ENCODE data around the gene CCNK. TPM values are rescaled to one million over a fixed set of nuclear protein-coding genes. Genes with fewer than 3 reads are reported as not detected.

The CCNK gene
- total and polyA plus RNA-seq, 5 donors = 12.2 to 36.5 (median 30.9) TPM

DNA sequence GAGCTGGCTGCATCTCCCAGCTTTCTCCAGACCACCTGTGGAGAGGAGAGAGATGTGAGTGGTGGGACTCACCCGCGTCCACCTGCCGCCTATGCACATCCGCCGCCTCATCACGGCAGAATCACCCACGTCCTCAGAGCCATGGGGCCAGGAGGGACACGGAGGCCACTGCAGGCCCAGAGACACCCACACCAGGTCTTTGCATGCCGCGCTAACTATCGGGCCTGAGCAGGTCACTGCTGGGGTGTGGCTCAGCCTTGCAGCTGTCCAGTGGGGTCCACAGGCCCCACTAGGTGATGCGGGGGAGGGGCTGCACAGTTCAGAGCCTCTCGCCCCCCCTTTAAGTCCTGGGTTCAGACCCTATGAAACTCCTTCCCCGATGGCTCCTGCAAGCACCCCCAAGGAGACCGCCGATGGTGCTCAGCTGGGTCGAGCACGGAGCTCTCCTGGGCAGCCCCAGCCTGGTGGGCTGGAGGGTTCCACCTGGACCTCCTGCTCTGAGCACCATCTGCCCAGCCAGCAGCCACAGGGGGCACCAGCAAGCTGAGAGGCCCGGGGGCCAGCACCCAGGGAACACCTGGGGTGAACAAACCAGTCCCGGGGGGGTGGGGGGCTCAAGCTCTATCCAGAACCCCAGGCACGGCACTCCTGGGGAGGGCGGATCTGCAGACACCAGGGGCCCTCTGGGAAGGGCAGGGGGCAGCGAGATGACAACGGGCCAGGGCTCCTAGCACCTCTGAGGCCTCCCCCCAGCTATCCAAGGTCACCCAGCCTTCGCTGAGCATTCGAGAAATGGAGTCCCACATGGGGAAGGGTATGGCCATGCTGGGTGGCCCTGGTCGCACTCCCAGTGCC, 34.3 kb downstream of the CCNK start:
- WGBS = 88% methylated on average over 27 of the region's 27 CpGs
- no peaks in the 10 kb centered on the region for H3K4me1 ChIP-seq (ENCODE audit: control insufficient read depth, insufficient read depth, low read length)
- H3K27me3 ChIP-seq (ENCODE audit: control insufficient read depth, insufficient read depth) = no peaks in the 10 kb centered on the region
- ATAC-seq (no peak), DNase-seq (peak in 2 of 3 donors; percentile 13 to 59)
- intact Hi-C loops (cut with DNase I) = loop anchor here in 1 of 4 donors (5.0 kb wide), 1 partner anchor 112 kb away; no protein-coding TSS in a partner anchor
- H3K27ac ChIP-seq (ENCODE audit: low read length) = no peak overlapping the region
- no peak overlapping the region for H3K4me3 ChIP-seq (ENCODE audit: low read length)
- H3K9me3 ChIP-seq (ENCODE audit: control insufficient read depth, low read length) = no peaks in the 10 kb centered on the region

DNA sequence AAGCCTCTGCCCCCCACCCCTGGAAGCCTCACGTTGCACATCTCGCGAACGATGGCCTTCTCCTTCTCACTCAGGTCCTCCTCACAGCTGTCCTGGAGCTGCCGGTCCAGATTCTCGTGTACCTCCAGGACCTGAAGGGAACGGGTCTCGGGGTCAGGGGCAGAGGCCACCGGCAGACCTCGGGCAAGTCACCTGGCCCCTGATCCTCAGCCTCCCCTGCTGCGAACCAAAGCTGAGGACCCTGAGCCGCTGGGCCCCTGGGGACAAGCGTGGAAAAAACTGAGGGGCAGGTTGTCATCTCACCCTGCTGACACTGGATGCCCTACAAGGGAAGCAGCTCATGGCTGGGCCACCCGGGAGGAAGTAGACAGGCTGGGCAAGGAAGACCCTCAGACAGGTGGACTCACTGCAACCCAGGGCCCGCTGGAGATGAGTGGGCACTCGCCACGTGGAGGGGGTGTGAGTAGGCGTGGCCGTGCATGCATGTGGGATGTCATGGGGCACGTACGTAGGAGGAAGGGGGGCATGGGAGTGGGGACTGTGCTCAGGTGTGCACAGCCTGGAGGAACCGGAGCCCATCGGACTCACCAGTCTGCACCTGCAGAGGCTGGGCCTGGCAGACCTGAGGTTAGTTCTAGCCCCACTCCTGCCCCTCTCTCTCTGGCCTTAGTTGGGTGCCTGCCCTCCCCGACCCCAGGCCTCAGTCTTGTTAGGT, 35.1 kb downstream of the CCNK start:
- WGBS = 81% methylated on average over 24 of the region's 24 CpGs
- DNase-seq = peak; percentile 16 to 57 (median 45)
- H3K27me3 ChIP-seq (ENCODE audit: control insufficient read depth, insufficient read depth) = no peaks in the 10 kb centered on the region
- intact Hi-C loops (cut with DNase I) = loop anchor here in 1 of 4 donors (5.0 kb wide), 1 partner anchor 111 kb away; no protein-coding TSS in a partner anchor
- no peak overlapping the region for H3K27ac ChIP-seq (ENCODE audit: low read length)
- H3K4me3 ChIP-seq (ENCODE audit: low read length) = no peak overlapping the region
- no peaks in the 10 kb centered on the region for H3K4me1 ChIP-seq (ENCODE audit: control insufficient read depth, insufficient read depth, low read length)
- ATAC-seq = no peak
- no peaks in the 10 kb centered on the region for H3K9me3 ChIP-seq (ENCODE audit: control insufficient read depth, low read length)

DNA sequence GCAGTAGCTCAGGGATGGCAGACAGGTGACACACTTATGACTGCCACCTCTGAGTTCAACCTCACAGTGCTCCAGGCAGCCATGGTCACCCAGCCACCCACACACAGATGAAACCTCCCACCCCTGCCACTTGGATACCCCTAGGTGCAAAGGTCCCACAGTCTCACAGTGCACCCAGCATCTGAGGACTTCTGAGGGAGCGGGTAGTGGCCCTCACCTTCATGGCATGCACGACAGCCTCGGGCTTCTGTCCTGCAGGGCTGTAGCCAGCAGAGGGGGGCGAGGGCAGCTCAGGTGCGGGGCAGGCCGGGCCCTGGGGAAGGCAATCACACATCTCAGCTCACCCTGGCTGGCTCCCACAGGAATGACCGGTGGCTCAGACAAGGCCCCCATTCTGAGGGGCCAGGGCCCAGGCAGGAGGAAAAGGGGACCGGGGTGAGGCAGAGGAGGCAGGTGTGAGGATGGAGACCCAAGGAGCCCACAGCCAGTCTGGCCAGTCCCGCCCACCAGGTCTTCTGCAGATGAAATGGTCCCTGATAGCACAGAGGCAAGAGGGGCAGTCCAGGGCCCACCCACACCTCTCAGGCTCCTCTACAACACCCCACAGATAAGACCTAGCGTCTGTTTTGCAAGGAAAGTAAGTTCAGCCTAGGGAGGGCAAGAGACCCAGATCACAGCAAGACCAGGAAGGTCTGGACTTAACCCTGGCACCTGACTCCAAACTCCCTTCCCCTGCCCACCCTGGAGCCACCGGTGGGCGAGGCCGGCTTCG, 35.8 kb downstream of the CCNK start:
- Histone ChIP-seq H3K4me3 (ENCODE audit: low read length) (no peak overlapping the region), H3K27ac (ENCODE audit: low read length) (no peak overlapping the region), H3K9me3 (ENCODE audit: control insufficient read depth, low read length) (no peaks in the 10 kb centered on the region), H3K4me1 (ENCODE audit: control insufficient read depth, insufficient read depth, low read length) (no peaks in the 10 kb centered on the region), H3K27me3 (ENCODE audit: control insufficient read depth, insufficient read depth) (no peaks in the 10 kb centered on the region)
- no peak for ATAC-seq
- intact Hi-C loops (cut with DNase I) = loop anchor here in 1 of 4 donors (5.0 kb wide), 1 partner anchor 110 kb away; no protein-coding TSS in a partner anchor
- peak in 2 of 3 donors; percentile 51 to 55 for DNase-seq
- 83% methylated on average over 14 of the region's 14 CpGs for WGBS

DNA sequence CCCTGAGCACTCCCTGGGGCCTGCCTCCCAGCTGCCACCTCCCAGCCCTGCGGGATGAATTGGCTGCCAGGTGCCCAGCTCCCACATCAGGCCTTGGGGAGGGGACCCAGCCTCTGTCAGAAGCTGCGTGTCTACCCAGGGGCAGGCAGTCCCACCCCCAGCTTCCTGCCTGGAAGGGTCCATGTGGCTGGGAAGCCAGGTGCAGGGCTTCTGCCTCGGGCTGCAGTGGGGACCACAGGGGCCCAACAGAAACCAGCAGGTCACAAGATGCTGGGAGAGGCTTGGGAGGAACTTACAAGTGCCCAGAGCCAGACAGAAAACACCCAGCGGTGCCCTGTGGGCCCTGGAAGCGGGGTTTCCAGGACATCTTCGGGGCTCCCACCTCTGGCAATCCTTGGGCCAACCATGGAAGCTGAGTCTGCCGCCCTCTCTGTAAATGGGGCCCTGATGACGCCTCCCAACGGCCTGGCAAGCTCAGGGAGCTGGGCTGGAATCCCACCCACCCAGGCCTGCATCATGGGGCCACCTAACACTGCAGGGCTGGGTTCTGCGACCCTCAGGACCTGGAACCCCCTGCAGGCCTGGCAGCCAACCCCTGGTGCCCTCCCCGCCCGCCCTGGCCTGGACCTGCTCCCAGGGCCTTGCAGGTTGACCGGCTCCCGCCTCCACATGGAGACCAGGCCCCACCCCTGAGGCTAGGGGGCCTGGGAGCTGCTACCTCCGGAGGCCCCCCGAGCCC, 36.6 kb downstream of the CCNK start:
- no peak overlapping the region for H3K4me3 ChIP-seq (ENCODE audit: low read length)
- ATAC-seq (peak in 1 of 2 donors; percentile 1), DNase-seq (peak; percentile 14 to 71 (median 68))
- no peaks in the 10 kb centered on the region for H3K27me3 ChIP-seq (ENCODE audit: control insufficient read depth, insufficient read depth)
- intact Hi-C loops (cut with DNase I) = loop anchor here (2.0 to 5.0 kb wide), 2 partner anchors 109 to 111 kb away; no protein-coding TSS in a partner anchor
- no peaks in the 10 kb centered on the region for H3K9me3 ChIP-seq (ENCODE audit: control insufficient read depth, low read length)
- no peaks in the 10 kb centered on the region for H3K4me1 ChIP-seq (ENCODE audit: control insufficient read depth, insufficient read depth, low read length)
- no peak overlapping the region for H3K27ac ChIP-seq (ENCODE audit: low read length)
- 66% methylated on average over 16 of the region's 16 CpGs for WGBS

DNA sequence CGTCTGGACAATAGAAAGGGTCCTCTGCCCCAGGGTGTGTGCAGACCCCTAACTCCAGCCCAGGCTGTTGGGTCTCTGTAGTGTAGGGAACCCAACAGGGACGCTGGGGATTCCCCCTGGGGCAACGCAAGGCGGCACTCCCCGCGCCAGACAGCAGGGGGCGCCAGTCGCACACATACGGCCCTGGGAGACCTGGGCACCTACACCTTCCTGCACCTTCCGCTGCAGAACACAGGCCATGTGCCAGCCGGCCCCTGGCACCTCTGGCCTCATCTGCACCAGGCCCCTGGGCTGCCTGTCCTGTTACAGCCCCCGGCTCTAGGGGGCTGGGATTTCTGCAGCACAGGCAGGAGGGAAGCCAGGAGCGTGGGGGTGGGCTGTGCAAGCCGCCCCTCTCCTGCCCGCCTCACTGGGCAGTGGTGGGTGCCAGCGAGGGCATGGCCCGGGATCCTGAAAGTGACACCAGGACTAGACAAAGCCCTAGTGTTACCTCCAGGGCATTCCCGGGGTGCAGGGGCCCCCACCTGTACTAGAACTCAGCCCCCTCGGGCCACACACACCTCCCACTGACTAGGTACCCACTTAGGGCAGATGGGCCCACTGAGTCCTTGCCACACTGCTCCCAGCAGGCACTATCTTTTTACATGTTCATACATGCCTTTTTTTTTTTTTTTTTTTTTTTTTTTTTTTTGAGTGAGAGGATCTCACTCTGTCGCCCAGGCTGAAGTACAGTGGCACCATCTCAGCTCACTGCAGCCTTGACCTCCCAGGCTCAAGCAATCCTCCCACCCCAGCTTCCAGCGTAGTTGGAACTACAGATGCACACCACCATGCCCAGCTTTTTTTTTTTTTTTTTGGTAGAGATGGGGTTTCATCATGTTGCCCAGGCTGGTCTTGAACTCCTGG, 37.5 kb downstream of the CCNK start:
- no peak overlapping the region for H3K27ac ChIP-seq (ENCODE audit: low read length)

DNA sequence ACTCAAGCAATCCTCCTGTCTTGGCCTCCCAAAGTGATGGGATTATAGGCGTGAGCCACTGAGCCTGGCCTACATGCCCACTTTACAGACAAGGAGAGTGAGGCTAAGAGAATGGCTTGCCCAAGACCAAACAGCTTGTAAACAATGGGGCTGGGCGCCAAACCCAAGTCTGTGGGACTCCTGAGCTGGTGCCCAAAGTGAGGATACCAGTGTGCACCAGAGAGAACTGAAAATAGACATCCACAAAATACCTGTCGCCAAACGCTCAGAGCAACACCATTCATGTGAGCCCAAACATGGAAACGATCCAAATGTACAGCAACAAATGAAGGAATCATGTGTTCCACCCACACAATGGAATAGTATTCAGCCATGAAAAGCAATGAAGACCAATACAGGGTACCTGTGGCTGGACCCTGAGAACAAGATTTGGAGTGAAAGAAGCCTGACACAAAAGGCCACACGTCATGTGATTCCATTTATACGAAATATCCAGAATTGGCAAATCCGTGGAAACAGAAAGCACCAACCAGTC, 38.2 kb downstream of the CCNK start:
- Histone ChIP-seq H3K4me1 (ENCODE audit: control insufficient read depth, insufficient read depth, low read length) (no peaks in the 10 kb centered on the region), H3K4me3 (ENCODE audit: low read length) (no peak overlapping the region), H3K27ac (ENCODE audit: low read length) (no peak overlapping the region), H3K27me3 (ENCODE audit: control insufficient read depth, insufficient read depth) (no peaks in the 10 kb centered on the region), H3K9me3 (ENCODE audit: control insufficient read depth, low read length) (no peaks in the 10 kb centered on the region)
- ATAC-seq (no peak), DNase-seq (peak in 2 of 3 donors; percentile 15 to 46)
- 92% methylated on average over 8 of the region's 8 CpGs for WGBS
- intact Hi-C loops (cut with DNase I) = loop anchor here (2.0 to 5.0 kb wide), 2 partner anchors 108 to 109 kb away; no protein-coding TSS in a partner anchor

More for the DNA sequence above, 37.5 kb downstream of the CCNK start:
- Histone ChIP-seq H3K4me1 (ENCODE audit: control insufficient read depth, insufficient read depth, low read length) (no peaks in the 10 kb centered on the region), H3K4me3 (ENCODE audit: low read length) (no peak overlapping the region), H3K27me3 (ENCODE audit: control insufficient read depth, insufficient read depth) (no peaks in the 10 kb centered on the region), H3K9me3 (ENCODE audit: control insufficient read depth, low read length) (no peaks in the 10 kb centered on the region)
- intact Hi-C loops (cut with DNase I) = loop anchor here (2.0 to 5.0 kb wide), 2 partner anchors 109 to 110 kb away; no protein-coding TSS in a partner anchor
- ATAC-seq (peak; percentile 44 to 50), DNase-seq (peak; percentile 64 to 89 (median 89))
- WGBS = 37% methylated on average over 21 of the region's 21 CpGs

DNA sequence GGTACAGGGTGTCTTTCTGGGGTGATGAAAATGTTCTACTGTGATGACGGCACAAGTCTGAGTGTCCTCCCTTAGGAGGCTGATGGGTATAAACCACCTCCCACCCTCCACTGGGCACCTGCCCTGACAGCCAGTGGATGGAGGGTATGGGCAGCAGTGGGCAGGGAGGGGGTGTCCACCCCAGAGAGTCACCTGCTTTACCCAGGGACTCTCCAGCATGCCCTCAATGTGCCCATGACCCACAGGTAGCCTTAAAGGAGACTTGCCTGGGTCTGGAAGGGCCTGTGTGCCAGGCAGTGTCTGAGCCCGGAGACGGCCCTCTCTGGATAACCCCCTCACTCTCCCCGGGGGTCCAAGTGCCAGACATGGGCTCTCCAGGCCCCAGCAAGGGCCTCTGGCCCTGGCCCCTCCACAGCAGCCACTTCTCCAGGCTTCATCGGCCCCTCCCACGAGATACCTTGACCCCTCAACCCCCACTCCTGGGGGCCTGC, 38.8 kb downstream of the CCNK start:
- Histone ChIP-seq H3K9me3 (ENCODE audit: control insufficient read depth, low read length) (no peaks in the 10 kb centered on the region), H3K4me1 (ENCODE audit: control insufficient read depth, insufficient read depth, low read length) (peaks cover 3% of the 10 kb centered on the region), H3K27me3 (ENCODE audit: control insufficient read depth, insufficient read depth) (no peaks in the 10 kb centered on the region), H3K27ac (ENCODE audit: low read length) (no peak overlapping the region), H3K4me3 (ENCODE audit: low read length) (no peak overlapping the region)
- intact Hi-C loops (cut with DNase I) = loop anchor here (2.0 to 5.0 kb wide), 2 partner anchors 107 to 109 kb away; no protein-coding TSS in a partner anchor
- ATAC-seq (no peak), DNase-seq (peak in 1 of 3 donors; percentile 26)
- WGBS = 78% methylated on average over 6 of the region's 6 CpGs

DNA sequence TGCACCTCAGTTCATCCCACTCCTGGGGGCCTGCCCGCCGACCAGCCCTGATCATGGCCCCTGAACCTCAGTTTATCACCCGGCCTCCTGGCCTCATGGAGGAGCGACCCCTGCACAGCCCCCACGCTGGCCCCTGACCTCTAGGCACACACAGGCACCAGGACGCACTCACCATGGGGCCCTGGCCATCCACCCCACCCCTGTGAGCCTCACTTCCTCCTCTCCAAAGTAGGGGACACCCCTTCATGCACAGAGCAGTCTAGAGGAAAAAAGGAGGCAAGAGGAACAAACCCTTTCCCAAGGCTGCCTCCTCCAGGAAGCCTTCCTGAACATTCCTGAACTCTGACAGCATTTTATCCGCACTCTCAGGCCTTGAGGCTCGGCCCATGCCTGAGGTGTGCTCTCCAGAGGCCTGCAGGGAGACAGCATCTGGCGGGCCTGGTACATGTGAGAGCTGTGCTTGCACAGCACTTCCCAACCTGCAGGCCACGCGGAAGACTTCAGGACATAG, 39.4 kb downstream of the CCNK start:
- ATAC-seq (no peak), DNase-seq (peak in 2 of 3 donors; percentile 46 to 54)
- Histone ChIP-seq H3K27me3 (ENCODE audit: control insufficient read depth, insufficient read depth) (no peaks in the 10 kb centered on the region), H3K4me3 (ENCODE audit: low read length) (no peak overlapping the region), H3K9me3 (ENCODE audit: control insufficient read depth, low read length) (no peaks in the 10 kb centered on the region), H3K4me1 (ENCODE audit: control insufficient read depth, insufficient read depth, low read length) (peaks cover 3% of the 10 kb centered on the region), H3K27ac (ENCODE audit: low read length) (no peak overlapping the region)
- intact Hi-C loops (cut with DNase I) = no loop called here
- WGBS = 91% methylated on average over 11 of the region's 11 CpGs
